Pulmonary artery endothelial cell (primary cell): Measurements from ENCODE around the gene GPR137B. TPM values are rescaled to one million over a fixed set of nuclear protein-coding genes. Genes with fewer than 3 reads are reported as not detected.
A peak's percentile ranks its signal among the peaks of the same experiment; 100 is the strongest.

ENCODE experiments used
- DNase-seq: peaks from one replicate; pipeline ENCODE4 v3.0.0-alpha.2; 2011; ENCODE audit warnings: low read depth, low spot score
- total RNA-seq: library from RNA; depleted of rRNA; stranded (reverse); fragments of >200 nt; gene quantifications from 2 replicates; pipeline ENCODE4 v1.2.3, GENCODE V29; 2014

Gene GPR137B, protein sequence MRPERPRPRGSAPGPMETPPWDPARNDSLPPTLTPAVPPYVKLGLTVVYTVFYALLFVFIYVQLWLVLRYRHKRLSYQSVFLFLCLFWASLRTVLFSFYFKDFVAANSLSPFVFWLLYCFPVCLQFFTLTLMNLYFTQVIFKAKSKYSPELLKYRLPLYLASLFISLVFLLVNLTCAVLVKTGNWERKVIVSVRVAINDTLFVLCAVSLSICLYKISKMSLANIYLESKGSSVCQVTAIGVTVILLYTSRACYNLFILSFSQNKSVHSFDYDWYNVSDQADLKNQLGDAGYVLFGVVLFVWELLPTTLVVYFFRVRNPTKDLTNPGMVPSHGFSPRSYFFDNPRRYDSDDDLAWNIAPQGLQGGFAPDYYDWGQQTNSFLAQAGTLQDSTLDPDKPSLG
- 3.2 and 5.5 TPM in 2 replicates for total RNA-seq

DNA sequence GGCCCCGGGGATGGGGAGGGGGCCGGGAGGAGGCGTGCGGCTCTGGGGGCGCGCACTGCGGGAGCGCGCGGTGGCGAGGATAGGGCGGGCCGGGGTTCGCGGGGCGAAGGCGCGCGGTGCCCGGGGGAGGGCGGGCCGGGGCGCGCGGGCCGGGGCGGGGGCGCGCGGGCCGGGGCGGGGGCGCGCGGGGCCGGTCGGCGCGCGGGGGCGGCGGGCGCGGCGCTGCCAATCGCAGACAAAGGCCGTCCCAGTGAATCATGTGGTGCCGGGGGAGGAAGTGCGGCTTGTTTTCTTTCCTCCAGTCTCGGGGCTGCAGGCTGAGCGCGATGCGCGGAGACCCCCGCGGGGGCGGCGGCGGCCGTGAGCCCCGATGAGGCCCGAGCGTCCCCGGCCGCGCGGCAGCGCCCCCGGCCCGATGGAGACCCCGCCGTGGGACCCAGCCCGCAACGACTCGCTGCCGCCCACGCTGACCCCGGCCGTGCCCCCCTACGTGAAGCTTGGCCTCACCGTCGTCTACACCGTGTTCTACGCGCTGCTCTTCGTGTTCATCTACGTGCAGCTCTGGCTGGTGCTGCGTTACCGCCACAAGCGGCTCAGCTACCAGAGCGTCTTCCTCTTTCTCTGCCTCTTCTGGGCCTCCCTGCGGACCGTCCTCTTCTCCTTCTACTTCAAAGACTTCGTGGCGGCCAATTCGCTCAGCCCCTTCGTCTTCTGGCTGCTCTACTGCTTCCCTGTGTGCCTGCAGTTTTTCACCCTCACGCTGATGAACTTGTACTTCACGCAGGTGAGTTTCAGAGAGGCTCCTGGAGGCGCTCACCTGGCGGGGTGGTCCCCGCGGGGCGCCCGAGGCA lies at the start of gene GPR137B:
TSS of gene GPR137B (plus strand) at position 287 of the 851 bp plus-strand sequence. CDS start at position 371, 84 bp downstream.
- no peak for DNase-seq

- DNase-seq: no peak
Measured at GRCh38 chr1:236092899-236093298, 49.4 kb upstream of the GPR137B start.

DNA sequence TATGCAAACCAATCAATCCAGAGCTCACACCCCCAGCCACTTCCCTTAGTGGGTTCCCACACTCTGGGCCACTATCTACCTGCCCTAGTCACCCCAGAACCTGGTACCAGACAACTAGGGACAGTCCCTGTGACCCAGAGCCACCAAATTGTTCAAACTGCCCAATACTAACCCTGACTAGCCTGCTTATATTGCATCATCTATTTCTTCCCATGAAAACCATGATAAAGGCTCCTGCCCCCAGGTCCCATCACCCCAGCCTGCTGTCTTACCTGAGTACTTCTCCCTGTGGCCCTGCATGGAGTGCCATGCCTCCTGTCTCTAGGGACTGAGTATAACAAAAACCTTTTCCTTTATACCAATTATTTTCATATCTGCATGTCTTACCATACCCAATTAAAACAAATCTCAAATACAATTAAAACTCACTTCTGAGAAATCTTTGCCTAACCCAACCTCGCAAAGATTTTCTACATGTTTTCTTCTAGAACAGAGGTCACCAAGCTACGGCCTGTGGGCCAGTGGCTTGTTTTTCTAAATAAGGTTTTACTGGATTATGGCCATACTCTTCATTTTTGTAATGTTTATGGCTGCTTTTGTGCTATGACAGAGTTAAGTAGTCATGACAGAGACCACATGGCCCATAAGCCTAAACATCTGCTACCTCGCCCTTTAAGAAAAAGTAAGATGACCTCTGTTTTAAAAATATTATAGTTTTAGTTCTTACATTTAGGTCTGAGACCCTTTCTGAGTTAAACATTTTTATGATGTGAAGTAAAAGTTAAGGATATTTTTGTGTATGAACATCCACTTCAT lies 46.4 kb upstream of the GPR137B start:
- DNase-seq: no peak

GRCh38 chr1:236096660-236097482 lies 45.5 kb upstream of the GPR137B start:
- DNase-seq: peak; percentile 75

- no peak for DNase-seq
Measured at GRCh38 chr1:236098267-236098666, 44.1 kb upstream of the GPR137B start.

- no peak for DNase-seq
Measured at GRCh38 chr1:236099355-236099974, 42.9 kb upstream of the GPR137B start.

DNA sequence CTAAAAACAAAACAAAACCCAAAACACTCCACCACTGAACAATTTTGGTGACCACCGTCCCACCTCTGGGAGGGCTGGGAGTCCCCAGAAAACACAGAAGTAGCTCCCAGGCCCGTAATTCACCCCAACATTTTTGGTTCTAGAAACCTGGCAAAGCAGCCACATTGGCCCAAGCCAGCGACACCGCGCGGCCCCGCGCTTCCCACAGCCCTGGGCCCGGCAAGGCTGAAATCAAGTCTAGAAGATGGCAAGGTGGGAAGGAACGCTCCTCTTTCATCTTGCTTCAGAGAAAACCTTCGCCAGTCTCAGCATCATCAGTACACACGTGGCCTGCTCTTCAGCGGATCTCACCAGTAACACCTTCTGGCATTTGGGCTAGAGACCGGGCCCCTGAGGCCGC lies 41.5 kb upstream of the GPR137B start:
- no peak for DNase-seq

DNA sequence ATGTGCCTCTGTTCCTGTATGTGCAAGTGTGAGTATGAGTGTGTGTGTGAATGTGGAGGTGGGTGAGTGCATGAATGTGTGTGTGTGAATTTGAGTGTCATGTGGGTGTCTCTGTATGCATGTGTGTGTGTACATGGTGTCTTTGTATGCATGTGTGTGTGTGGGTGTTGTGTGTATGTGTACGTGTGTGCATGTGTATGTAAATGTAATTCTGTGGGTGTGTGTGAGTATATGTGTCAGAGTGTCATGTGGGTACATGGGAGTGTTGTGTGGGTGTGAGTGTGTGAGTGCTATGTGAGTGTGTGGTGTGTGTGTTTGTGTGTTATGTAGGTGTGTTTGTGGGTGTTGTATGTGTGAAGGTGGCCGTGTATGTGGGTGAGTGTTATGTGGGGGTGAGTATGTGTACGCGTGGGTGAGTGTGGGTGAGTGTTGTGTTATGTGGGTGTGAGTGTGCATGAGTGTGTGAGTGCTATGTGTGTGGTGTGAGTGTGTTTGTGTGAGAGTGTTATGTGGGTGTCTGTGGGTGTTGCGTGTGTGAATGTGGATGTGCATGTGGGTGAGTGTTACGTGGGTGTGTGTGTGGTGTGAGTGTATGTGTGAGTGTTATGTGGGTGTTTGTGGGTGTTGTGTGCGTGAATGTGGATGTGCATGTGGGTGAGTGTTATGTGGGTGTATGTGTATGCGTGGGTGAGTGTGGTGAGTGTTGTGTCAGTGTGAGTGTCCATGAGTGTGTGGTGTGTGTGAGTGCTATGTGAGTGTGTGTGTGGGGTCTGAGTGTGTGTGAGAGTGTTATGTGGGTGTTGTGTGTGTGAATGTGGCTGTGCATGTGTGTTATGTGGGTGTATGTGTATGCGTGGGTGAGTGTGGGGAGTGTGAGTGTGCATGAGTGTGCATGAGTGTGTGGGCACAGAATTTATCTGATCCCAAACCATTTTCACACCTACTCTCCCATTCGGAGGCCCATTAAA lies 40.8 kb upstream of the GPR137B start:
- DNase-seq: no peak

- DNase-seq: no peak
Measured at GRCh38 chr1:236102611-236103010, 39.7 kb upstream of the GPR137B start.

DNA sequence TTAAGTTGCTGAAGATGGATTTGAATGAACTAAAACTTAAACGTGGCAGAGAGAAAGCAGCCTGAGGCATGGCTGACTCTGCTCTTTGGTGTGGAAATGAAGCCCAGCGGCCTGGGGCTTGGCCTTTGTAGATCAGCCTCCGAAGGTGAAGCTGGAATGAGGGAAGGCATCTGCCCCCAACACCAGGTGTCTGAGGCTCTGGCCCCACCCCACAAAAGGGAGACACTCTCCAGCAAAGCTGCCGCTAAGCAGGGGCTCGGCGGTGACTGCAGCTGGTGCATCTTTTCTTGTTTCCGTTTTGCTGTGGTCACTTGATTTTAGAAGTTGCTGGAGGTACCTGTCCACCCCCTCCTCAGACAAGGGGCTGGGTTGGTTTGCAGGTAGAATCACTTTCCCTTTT lies 39.3 kb upstream of the GPR137B start:
- DNase-seq: no peak

DNA sequence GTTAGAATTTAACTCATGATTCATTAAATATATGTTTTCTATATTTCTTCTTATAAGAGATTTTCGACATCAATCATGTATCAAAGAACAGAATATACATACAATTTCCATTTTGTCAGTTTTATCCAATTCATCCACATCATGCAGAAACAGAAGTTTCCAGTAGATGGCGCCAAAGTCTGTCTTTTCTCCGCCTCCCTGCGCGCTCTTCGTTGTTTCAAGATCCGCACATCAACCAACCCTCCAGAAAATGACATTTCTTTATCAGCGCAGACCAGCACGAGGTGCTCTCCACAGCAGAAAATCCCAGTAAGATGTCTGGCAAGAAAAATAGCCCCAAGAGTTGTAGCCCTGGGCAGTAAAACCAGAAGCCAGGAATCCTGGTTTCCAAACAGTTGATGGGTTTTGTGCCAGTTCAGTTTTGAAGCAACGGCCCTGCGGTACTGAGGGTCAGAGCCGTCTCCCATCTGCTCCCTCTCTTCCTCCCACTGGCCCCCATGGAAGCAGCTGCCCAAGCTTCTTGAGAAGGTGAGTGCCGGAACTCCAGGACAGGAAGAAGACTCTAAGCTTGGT lies 38.6 kb upstream of the GPR137B start:
- DNase-seq: no peak

GRCh38 chr1:236107121-236107907 lies 35.0 kb upstream of the GPR137B start:
- DNase-seq: no peak

DNA sequence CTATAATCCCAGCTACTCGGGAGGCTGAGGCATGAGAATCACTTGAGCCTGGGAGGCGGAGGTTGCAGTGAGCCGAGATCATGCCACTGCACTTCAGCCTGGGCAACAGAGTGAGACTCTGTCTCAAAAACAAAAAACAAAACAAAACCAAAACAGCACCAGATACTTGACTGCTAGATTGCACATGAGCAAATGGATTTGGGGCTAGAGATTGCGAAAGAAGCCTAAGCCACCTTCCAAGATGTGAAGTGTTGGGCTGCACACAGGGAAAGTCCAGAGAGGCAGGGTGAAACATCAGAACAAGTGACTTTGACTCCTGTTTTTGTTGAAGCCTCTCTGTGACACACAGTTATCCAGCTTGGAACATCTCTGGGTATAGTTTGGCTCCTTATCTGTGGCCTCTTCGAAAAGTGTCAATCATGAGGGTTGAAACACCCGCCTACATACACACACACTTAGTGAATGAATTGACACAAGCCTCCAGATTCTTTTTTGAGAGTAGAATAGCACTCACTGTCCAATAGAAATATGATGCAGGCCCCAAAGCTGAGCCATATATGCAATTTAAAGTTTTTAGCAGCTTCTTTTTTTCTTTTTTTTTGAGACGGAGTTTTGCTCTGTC lies 34.2 kb upstream of the GPR137B start:
- DNase-seq: no peak

DNA sequence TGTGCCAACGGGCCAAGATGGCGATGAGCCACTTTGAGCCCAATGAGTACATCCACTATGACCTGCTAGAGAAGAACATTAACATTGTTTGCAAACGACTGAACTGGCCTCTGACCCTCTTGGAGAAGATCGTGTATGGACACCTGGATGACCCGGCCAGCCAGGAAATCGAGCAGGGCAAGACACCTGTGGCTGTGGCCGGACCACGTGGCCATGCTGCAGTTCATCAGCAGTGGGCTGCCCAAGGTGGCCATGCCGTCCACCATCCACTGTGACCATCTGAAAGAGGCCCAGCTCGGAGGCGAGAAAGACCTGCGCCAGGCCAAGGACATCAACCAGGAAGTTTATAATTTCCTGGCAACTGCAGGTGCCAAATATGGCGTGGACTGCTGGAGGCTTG lies 32.2 kb upstream of the GPR137B start:
- DNase-seq: no peak

GRCh38 chr1:236111527-236112331 lies 30.6 kb upstream of the GPR137B start:
- DNase-seq: no peak

DNA sequence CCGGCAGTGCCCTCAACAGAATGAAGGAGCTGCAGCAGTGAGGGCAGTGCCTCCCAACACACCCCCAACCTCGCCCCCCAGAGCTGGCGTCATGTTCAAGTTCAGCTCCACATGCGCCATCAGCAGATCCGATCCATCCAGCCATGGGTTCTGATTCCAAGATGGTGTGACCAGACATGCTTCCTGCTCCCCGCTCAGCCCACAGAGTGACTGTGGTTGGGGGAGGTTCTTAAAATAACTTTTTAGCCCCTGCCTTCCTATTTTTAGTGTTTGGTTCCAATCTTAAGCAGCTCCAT lies 30.1 kb upstream of the GPR137B start:
- DNase-seq: no peak
